Glutamatergic neuron (in vitro differentiated cells): ENCODE results near the gene CAMTA1. TPM values are rescaled to one million over a fixed set of nuclear protein-coding genes. Genes with fewer than 3 reads are reported as not detected.
A peak's percentile ranks its signal among the peaks of the same experiment; 100 is the strongest.

Experiments used
- DNase-seq: peaks from one replicate; pipeline ENCODE4 v3.0.0; 2022
- H3K27ac Mint-ChIP-seq: one replicate; pipeline ENCODE4 v1.8.0; 2020; ENCODE audit warnings: mild to moderate bottlenecking, mixed read lengths, inconsistent platforms; ENCODE audit not compliant: unreplicated experiment
- H3K27me3 Mint-ChIP-seq: one replicate; pipeline ENCODE4 v1.8.0; 2020; ENCODE audit warnings: mild to moderate bottlenecking, moderate library complexity, mixed read lengths, inconsistent platforms; ENCODE audit not compliant: unreplicated experiment
- H3K36me3 Mint-ChIP-seq: one replicate; pipeline ENCODE4 v1.8.0; 2020; ENCODE audit warnings: mild to moderate bottlenecking, mixed read lengths, inconsistent platforms; ENCODE audit not compliant: unreplicated experiment
- H3K4me1 Mint-ChIP-seq: one replicate; pipeline ENCODE4 v1.8.0; 2020; ENCODE audit warnings: mild to moderate bottlenecking, low read depth, mixed read lengths, inconsistent platforms; ENCODE audit not compliant: unreplicated experiment
- H3K4me3 Mint-ChIP-seq: one replicate; pipeline ENCODE4 v1.8.0; 2020; ENCODE audit warnings: mild to moderate bottlenecking, mixed read lengths, inconsistent platforms; ENCODE audit not compliant: unreplicated experiment
- H3K9me3 Mint-ChIP-seq: one replicate; pipeline ENCODE4 v1.8.0; 2020; ENCODE audit warnings: mild to moderate bottlenecking, moderate library complexity, mixed read lengths, inconsistent platforms; ENCODE audit not compliant: unreplicated experiment
- total RNA-seq: library from RNA; stranded (reverse); fragmentation: NEBNext Ultra II Directional; extraction: Animal tissue kit (Norgen Biotek cat#: 25700); gene quantifications from one replicate; pipeline ENCODE4 v1.2.1, GENCODE V29; 2021; ENCODE audit not compliant: unreplicated experiment
- TF ChIP-seq, protein P1 (sequence below): fragments of 200-600 bp; sonication (generic); IDR thresholded peaks from one replicate; pipeline ENCODE4 v1.5.0; 2021; ENCODE audit not compliant: partially characterized antibody, unreplicated experiment

Gene CAMTA1
- total RNA-seq, 1 donor from 2014 or later = 77.2 TPM

GRCh38 chr1:7094086-7094485, 308.8 kb downstream of the CAMTA1 start:
- H3K36me3 Mint-ChIP-seq = no peaks in the 10 kb centered on the region
- H3K27me3 Mint-ChIP-seq = peaks cover 7% of the 10 kb centered on the region
- peaks cover 15% of the 10 kb centered on the region for H3K4me1 Mint-ChIP-seq
- DNase-seq = no peak
- H3K27ac Mint-ChIP-seq = no peak overlapping the region
- no peak overlapping the region for H3K4me3 Mint-ChIP-seq
- peaks cover 3% of the 10 kb centered on the region for H3K9me3 Mint-ChIP-seq
- TF ChIP-seq, protein P1, sequence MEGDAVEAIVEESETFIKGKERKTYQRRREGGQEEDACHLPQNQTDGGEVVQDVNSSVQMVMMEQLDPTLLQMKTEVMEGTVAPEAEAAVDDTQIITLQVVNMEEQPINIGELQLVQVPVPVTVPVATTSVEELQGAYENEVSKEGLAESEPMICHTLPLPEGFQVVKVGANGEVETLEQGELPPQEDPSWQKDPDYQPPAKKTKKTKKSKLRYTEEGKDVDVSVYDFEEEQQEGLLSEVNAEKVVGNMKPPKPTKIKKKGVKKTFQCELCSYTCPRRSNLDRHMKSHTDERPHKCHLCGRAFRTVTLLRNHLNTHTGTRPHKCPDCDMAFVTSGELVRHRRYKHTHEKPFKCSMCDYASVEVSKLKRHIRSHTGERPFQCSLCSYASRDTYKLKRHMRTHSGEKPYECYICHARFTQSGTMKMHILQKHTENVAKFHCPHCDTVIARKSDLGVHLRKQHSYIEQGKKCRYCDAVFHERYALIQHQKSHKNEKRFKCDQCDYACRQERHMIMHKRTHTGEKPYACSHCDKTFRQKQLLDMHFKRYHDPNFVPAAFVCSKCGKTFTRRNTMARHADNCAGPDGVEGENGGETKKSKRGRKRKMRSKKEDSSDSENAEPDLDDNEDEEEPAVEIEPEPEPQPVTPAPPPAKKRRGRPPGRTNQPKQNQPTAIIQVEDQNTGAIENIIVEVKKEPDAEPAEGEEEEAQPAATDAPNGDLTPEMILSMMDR = no peak

DNA sequence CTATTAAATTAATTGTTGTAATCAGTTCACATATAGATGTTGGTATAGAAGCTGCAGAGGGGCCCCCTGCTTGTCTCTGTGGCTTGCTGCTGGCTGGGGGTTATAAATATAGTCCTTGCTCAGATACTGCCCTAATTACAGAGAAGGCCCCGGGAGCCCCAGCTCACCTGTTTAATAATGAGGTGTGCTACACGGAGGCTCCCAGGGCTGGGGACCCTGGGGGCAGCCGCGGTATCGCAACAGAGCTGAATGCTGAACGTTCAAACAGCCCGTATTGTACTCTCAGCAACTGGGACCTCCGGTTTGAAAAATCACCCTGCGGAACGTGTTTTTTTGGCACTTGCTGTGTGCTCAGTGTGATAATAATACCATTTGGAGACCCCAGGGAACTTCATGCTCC, 309.3 kb downstream of the CAMTA1 start:
- Mint-ChIP-seq H3K4me3 (no peak overlapping the region), H3K27me3 (peaks cover 7% of the 10 kb centered on the region), H3K9me3 (peaks cover 3% of the 10 kb centered on the region), H3K4me1 (peaks cover 12% of the 10 kb centered on the region), H3K36me3 (no peaks in the 10 kb centered on the region), H3K27ac (no peak overlapping the region)
- TF ChIP-seq, protein P1 = no peak
- DNase-seq = no peak

DNA sequence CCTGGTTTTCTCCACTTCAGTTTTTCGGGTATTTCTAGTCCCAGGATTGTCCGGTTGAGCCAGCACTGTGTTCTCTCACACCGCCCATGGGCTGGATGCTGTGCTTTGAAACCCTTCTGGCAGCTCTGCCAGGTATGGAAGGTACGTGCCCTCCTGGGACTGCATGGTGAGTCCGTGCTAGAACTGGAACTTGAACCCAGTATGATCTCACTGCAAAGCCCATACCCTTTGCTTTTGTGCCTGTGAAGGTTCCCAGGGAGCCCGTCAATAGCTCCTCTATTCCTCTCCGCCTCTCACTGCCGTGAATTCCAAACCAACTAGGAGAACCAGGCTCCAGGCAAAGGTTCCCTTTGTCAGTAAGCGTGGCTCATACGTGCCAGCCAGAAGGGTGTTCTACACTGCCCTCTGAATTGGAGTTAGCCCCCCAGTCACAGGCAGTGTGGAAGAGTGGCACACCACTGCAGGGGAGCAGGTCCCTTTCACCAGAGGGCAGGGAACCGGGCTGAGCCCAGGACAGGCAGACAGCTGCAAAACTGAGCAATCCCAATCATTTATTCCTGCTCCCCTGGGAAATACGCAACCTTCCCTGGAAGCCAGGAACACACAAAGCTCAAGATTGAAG, 310.2 kb downstream of the CAMTA1 start:
- no peak overlapping the region for H3K27ac Mint-ChIP-seq
- H3K4me1 Mint-ChIP-seq = peaks cover 10% of the 10 kb centered on the region
- H3K9me3 Mint-ChIP-seq = peaks cover 4% of the 10 kb centered on the region
- no peaks in the 10 kb centered on the region for H3K36me3 Mint-ChIP-seq
- no peak overlapping the region for H3K4me3 Mint-ChIP-seq
- peaks cover 7% of the 10 kb centered on the region for H3K27me3 Mint-ChIP-seq
- TF ChIP-seq, protein P1 = no peak
- no peak for DNase-seq

DNA sequence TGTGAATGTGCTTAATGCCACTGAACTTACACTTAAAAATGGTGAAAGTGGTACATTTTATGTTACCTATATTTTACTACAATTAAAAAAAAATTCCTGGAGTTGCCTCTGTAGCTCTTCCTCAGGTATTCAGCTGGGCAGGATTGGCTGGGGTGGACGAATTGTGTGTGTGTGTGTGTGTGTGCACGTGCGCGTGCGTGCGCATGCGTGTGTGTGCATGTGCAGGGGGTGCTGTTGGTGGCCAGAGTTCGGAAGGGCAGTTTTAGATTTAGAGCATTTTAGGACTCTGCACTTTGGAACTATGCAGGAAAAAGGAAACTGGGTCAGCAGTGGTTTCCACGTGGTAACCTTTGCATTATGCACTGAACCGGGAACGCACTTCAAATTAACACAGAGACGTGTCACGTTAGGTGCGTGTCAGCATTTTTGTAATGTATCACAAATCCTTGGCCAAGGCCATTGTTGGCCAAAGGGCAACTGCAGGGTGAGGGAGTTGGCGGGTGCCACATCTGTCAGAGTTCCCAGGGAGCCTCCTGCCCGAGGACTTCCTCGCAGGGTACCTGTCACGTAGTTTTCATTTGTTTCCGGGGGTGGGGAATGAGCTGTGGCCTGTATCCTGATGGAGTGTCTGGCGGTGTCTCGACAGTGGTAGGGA, 312.8 kb downstream of the CAMTA1 start:
- Mint-ChIP-seq H3K4me1 (peaks cover 12% of the 10 kb centered on the region), H3K9me3 (peaks cover 4% of the 10 kb centered on the region), H3K27ac (peak overlapping the region; percentile 46), H3K4me3 (no peak overlapping the region), H3K27me3 (peaks cover 10% of the 10 kb centered on the region), H3K36me3 (no peaks in the 10 kb centered on the region)
- DNase-seq = no peak
- TF ChIP-seq, protein P1 = no peak

- H3K9me3 Mint-ChIP-seq = peaks cover 4% of the 10 kb centered on the region
These were observed 313.4 kb downstream of the CAMTA1 start for GRCh38 chr1:7098641-7099040.

More at GRCh38 chr1:7098641-7099040, 313.4 kb downstream of the CAMTA1 start:
- TF ChIP-seq, protein P1 = no peak
- no peak for DNase-seq
- Mint-ChIP-seq H3K36me3 (no peaks in the 10 kb centered on the region), H3K4me1 (peaks cover 12% of the 10 kb centered on the region), H3K27ac (no peak overlapping the region), H3K27me3 (peaks cover 10% of the 10 kb centered on the region), H3K4me3 (no peak overlapping the region)
